Mucosa of descending colon (tissue), 3 donors: Measurements from ENCODE around the gene MAML2. TPM values are rescaled to one million over a fixed set of nuclear protein-coding genes. Genes with fewer than 3 reads are reported as not detected.
A peak's percentile ranks its signal among the peaks of the same experiment; 100 is the strongest.

Source experiments
- ATAC-seq: fragments of 200-7000 bp; cut with Tn5 transposase; one replicate; pipeline ENCODE4 v1.9.1; 2020; ENCODE audit warnings: mild to moderate bottlenecking, moderate library complexity
- DNase-seq, 3 donors: peaks; one replicate each; pipeline ENCODE4 v3.0.0-alpha.2; 2020
- H3K36me3 ChIP-seq: fragments of 200-600 bp; one replicate; pipeline ENCODE4 v1.8.0; 2021; ENCODE audit warnings: low read depth, mild to moderate bottlenecking
- H3K4me1 ChIP-seq: fragments of 200-600 bp; one replicate; pipeline ENCODE4 v1.8.0; 2021; ENCODE audit warnings: low read depth, mild to moderate bottlenecking
- H3K4me3 ChIP-seq: fragments of 200-600 bp; one replicate; pipeline ENCODE4 v1.8.0; 2021; ENCODE audit warnings: mild to moderate bottlenecking
- H3K9me3 ChIP-seq: fragments of 200-600 bp; one replicate; pipeline ENCODE4 v1.8.0; 2021; ENCODE audit warnings: mild to moderate bottlenecking
- CTCF ChIP-seq: fragments of 200-600 bp; IDR thresholded peaks from one replicate; pipeline ENCODE4 v1.8.0; 2022; ENCODE audit warnings: antibody characterized with exemption, mild to moderate bottlenecking
- intact Hi-C, 2 donors: fragments of 100-400 bp; cut with DNase I in 1 of 2; cut with micrococcal nuclease in 1 of 2; formaldehyde crosslinking; loops; one replicate each; pipeline versions ENCODE4 v1.11.0 to v1.11.1; 2022; cut with DNase I, micrococcal nuclease
- total RNA-seq, 3 donors: library from RNA; stranded (reverse); fragmentation: NEBNext Ultra II Directional in 2 of 3; extraction: Animal tissue kit (Norgen Biotek cat#: 25700) in 2 of 3; gene quantifications; one replicate each; pipeline versions ENCODE4 v1.2.1 to v1.2.4, GENCODE V29; 2021 to 2023
- donor health status: DM: no; HTN: no; CAD: no; lungs with moderate emphysema.
- donor health status: DM: no; HTN: no; CAD: no.
- donor health status: DM: no; HTN: yes; CAD: no.

The MAML2 gene
- total RNA-seq, 3 donors from 2014 or later: 15.2 to 26.4 (median 15.8) TPM

GRCh38 chr11:96130061-96130620 is 212.9 kb downstream of the MAML2 start:
- no peak for DNase-seq

GRCh38 chr11:96127596-96127959 is 215.4 kb downstream of the MAML2 start:
- ATAC-seq (peak; percentile 44), DNase-seq (no peak)
- intact Hi-C loops: no loop called here
- Histone ChIP-seq H3K36me3 (no peaks in the 10 kb centered on the region), H3K4me1 (peaks cover 6% of the 10 kb centered on the region), H3K4me3 (no peak overlapping the region), H3K9me3 (no peaks in the 10 kb centered on the region)
- no peak for TF ChIP-seq CTCF

More at GRCh38 chr11:96130061-96130620, 212.9 kb downstream of the MAML2 start:
- intact Hi-C loops: no loop called here
- Histone ChIP-seq H3K4me3 (no peak overlapping the region), H3K9me3 (no peaks in the 10 kb centered on the region), H3K36me3 (no peaks in the 10 kb centered on the region), H3K4me1 (peaks cover 6% of the 10 kb centered on the region)
- ATAC-seq: no peak
- no peak for TF ChIP-seq CTCF

GRCh38 chr11:96126917-96127595 is 215.9 kb downstream of the MAML2 start:
- no peaks in the 10 kb centered on the region for H3K9me3 ChIP-seq
- TF ChIP-seq CTCF: no peak
- ATAC-seq (no peak), DNase-seq (no peak)
- H3K4me3 ChIP-seq: no peak overlapping the region
- peaks cover 6% of the 10 kb centered on the region for H3K4me1 ChIP-seq
- intact Hi-C loops: no loop called here
- no peaks in the 10 kb centered on the region for H3K36me3 ChIP-seq

- no peak for DNase-seq
- ATAC-seq: no peak
These were observed 217.6 kb downstream of the MAML2 start for GRCh38 chr11:96125400-96125799.

GRCh38 chr11:96124155-96124554 is 218.8 kb downstream of the MAML2 start:
- H3K36me3 ChIP-seq: no peaks in the 10 kb centered on the region
- no peaks in the 10 kb centered on the region for H3K9me3 ChIP-seq
- no peak for TF ChIP-seq CTCF
- peaks cover 6% of the 10 kb centered on the region for H3K4me1 ChIP-seq
- no peak for ATAC-seq
- intact Hi-C loops: no loop called here
- no peak overlapping the region for H3K4me3 ChIP-seq
- no peak for DNase-seq

More at GRCh38 chr11:96125400-96125799, 217.6 kb downstream of the MAML2 start:
- H3K36me3 ChIP-seq: no peaks in the 10 kb centered on the region
- intact Hi-C loops: no loop called here
- TF ChIP-seq CTCF: no peak
- no peaks in the 10 kb centered on the region for H3K9me3 ChIP-seq
- H3K4me1 ChIP-seq: peaks cover 6% of the 10 kb centered on the region
- H3K4me3 ChIP-seq: no peak overlapping the region
